Gastroesophageal sphincter (tissue), 3 donors: ENCODE measurements around the gene CCDC187.

Experiments used
- POLR2A ChIP-seq, 2 donors: fragments of 450-650 bp; IDR thresholded peaks; one replicate each; pipeline ENCODE4 v1.6.1; 2017; ENCODE audit warnings: antibody characterized with exemption in 2 of 2, mild to moderate bottlenecking in 2 of 2, moderate library complexity in 1 of 2
- POLR2AphosphoS5 ChIP-seq: sonication (generic); formaldehyde crosslinking; IDR thresholded peaks from one replicate; pipeline ENCODE4 v1.6.1; 2017; ENCODE audit warnings: antibody characterized with exemption
- TF ChIP-seq, protein P1 (sequence below), 4 experiments: fragments of 200-600 bp in 2 of 4; fragments of 450-650 bp in 2 of 4; sonication (generic) in 1 of 4; IDR thresholded peaks; one replicate each; pipeline ENCODE4 v1.5.1; 2017 to 2019; ENCODE audit warnings: antibody characterized with exemption in 4 of 4, mild to moderate bottlenecking in 2 of 4, moderate library complexity in 2 of 4

DNA sequence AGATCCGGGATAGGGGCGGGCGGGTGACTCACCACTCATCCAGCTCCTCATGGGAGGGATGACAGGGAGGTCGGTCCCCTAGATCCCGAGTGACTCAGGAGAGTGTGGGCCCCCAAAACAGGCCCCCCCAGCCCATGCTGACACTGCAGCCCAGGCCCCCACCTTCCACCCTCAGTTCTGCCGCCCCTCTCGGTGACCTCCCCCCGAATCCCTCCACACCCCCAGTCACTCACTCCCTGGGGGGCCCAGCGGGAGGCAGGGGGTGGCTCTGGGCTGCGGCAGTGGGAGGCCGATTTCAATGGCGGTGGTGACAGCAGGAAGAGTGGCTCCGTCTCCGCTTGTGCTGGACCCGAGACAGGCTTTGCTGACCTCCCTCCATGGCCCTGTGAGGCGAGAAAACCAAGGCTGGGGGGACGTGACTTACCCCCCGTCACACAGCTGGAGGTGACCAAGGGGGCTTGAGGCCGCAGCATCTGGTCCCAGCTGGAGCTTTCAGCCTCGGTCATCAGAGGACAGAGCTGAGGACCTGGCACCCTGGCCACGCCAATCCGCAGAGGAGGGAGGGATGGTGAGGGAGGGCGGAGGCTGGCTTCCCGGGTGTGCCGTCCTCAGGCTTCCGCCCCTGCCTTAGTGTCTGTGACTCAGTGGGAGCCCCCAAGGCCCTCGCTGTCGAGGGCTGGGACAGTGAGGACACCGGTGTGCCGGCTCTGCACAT is 32.4 kb upstream of the CCDC187 start:
- no peak for TF ChIP-seq POLR2A (IDR thresholded peaks at IDR 0.05)
- TF ChIP-seq, protein P1, sequence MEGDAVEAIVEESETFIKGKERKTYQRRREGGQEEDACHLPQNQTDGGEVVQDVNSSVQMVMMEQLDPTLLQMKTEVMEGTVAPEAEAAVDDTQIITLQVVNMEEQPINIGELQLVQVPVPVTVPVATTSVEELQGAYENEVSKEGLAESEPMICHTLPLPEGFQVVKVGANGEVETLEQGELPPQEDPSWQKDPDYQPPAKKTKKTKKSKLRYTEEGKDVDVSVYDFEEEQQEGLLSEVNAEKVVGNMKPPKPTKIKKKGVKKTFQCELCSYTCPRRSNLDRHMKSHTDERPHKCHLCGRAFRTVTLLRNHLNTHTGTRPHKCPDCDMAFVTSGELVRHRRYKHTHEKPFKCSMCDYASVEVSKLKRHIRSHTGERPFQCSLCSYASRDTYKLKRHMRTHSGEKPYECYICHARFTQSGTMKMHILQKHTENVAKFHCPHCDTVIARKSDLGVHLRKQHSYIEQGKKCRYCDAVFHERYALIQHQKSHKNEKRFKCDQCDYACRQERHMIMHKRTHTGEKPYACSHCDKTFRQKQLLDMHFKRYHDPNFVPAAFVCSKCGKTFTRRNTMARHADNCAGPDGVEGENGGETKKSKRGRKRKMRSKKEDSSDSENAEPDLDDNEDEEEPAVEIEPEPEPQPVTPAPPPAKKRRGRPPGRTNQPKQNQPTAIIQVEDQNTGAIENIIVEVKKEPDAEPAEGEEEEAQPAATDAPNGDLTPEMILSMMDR (IDR thresholded peaks at IDR 0.05): no peak
- no peak for TF ChIP-seq POLR2AphosphoS5
